ENCODE measurements around the gene OLFM2. TPM values are rescaled to one million over a fixed set of nuclear protein-coding genes. Genes with fewer than 3 reads are reported as not detected.

Gene OLFM2
- total RNA-seq, 1 donor from 2014 or later: 11.4 TPM

- H4K20me1 ChIP-seq (ENCODE audit: low read depth): no peaks in the 10 kb centered on the region
- H3K27ac ChIP-seq: no peak overlapping the region
- no peaks in the 10 kb centered on the region for H3K36me3 Mint-ChIP-seq
- H3K27me3 ChIP-seq: peaks cover 11% of the 10 kb centered on the region
- H3K9ac ChIP-seq: no peak overlapping the region
- peaks cover 11% of the 10 kb centered on the region for H3F3A ChIP-seq (ENCODE audit: low read depth)
- no peak overlapping the region for H2AFZ ChIP-seq (replicated peaks)
- H3K9me3 ChIP-seq (ENCODE audit: low read depth): no peaks in the 10 kb centered on the region
- no peak overlapping the region for H3K27ac Mint-ChIP-seq
- peaks cover 5% of the 10 kb centered on the region for H3K4me1 ChIP-seq
- no peak for DNase-seq (ENCODE audit: low spot score)
- H3K4me3 Mint-ChIP-seq: no peak overlapping the region
- no peak for TF ChIP-seq EZH2phosphoT487 (IDR thresholded peaks at IDR 0.05)
- TF ChIP-seq, protein P1, sequence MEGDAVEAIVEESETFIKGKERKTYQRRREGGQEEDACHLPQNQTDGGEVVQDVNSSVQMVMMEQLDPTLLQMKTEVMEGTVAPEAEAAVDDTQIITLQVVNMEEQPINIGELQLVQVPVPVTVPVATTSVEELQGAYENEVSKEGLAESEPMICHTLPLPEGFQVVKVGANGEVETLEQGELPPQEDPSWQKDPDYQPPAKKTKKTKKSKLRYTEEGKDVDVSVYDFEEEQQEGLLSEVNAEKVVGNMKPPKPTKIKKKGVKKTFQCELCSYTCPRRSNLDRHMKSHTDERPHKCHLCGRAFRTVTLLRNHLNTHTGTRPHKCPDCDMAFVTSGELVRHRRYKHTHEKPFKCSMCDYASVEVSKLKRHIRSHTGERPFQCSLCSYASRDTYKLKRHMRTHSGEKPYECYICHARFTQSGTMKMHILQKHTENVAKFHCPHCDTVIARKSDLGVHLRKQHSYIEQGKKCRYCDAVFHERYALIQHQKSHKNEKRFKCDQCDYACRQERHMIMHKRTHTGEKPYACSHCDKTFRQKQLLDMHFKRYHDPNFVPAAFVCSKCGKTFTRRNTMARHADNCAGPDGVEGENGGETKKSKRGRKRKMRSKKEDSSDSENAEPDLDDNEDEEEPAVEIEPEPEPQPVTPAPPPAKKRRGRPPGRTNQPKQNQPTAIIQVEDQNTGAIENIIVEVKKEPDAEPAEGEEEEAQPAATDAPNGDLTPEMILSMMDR (IDR thresholded peaks at IDR 0.05): no peak
- TF ChIP-seq EZH2 (IDR thresholded peaks at IDR 0.05): no peak
- no peaks in the 10 kb centered on the region for H3K79me2 ChIP-seq (ENCODE audit: low read depth)
- H3K27me3 Mint-ChIP-seq (ENCODE audit: insufficient read depth, low read depth): peaks cover 23% of the 10 kb centered on the region
- no peaks in the 10 kb centered on the region for H3K36me3 ChIP-seq
- H3K4me2 ChIP-seq: no peak overlapping the region
- peaks cover 8% of the 10 kb centered on the region for H3K9me3 Mint-ChIP-seq
- peaks cover 13% of the 10 kb centered on the region for H3K4me1 Mint-ChIP-seq
- no peak overlapping the region for H3K4me3 ChIP-seq
Measured at GRCh38 chr19:9941671-9942070, 5.4 kb upstream of the OLFM2 start.

DNA sequence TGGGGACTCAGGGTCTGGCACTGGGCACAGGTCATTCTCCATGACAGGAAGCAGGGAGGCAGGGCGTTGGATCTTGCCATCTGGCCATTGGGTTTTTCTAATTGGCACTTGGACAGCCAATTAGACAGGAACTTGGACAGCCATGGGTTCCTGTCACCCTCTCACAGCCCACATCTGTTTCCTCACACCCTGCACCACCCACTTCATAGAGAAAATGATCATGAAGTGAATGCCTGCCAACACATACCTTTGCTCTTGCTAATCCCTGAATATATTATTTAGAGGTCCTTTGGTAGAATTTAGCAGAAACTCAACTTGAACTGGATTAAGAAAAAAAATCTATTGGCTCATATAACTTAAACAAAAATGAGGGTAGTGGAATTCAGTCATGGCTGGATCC, 4.9 kb upstream of the OLFM2 start:
- Mint-ChIP-seq H3K4me3 (no peak overlapping the region), H3K27ac (no peak overlapping the region), H3K36me3 (no peaks in the 10 kb centered on the region), H3K9me3 (peaks cover 8% of the 10 kb centered on the region), H3K4me1 (peaks cover 14% of the 10 kb centered on the region), H3K27me3 (ENCODE audit: insufficient read depth, low read depth) (peaks cover 23% of the 10 kb centered on the region)
- Histone ChIP-seq H3K4me1 (peaks cover 7% of the 10 kb centered on the region), H4K20me1 (ENCODE audit: low read depth) (no peaks in the 10 kb centered on the region), H2AFZ (replicated peaks) (no peak overlapping the region), H3K36me3 (no peaks in the 10 kb centered on the region), H3K79me2 (ENCODE audit: low read depth) (no peaks in the 10 kb centered on the region), H3K9ac (no peak overlapping the region), H3K9me3 (ENCODE audit: low read depth) (no peaks in the 10 kb centered on the region), H3F3A (ENCODE audit: low read depth) (peaks cover 13% of the 10 kb centered on the region), H3K27ac (no peak overlapping the region), H3K4me3 (no peak overlapping the region), H3K27me3 (peaks cover 13% of the 10 kb centered on the region), H3K4me2 (no peak overlapping the region)
- TF ChIP-seq EZH2phosphoT487 (IDR thresholded peaks at IDR 0.05): no peak
- DNase-seq (ENCODE audit: low spot score): no peak

- Mint-ChIP-seq H3K4me1 (peaks cover 14% of the 10 kb centered on the region), H3K4me3 (no peak overlapping the region), H3K27me3 (ENCODE audit: insufficient read depth, low read depth) (peaks cover 23% of the 10 kb centered on the region), H3K27ac (no peak overlapping the region), H3K9me3 (peaks cover 8% of the 10 kb centered on the region), H3K36me3 (no peaks in the 10 kb centered on the region)
- Histone ChIP-seq H3K9me3 (ENCODE audit: low read depth) (no peaks in the 10 kb centered on the region), H2AFZ (replicated peaks) (no peak overlapping the region), H3K4me3 (no peak overlapping the region), H3K4me2 (no peak overlapping the region), H3K27ac (no peak overlapping the region), H3K27me3 (peaks cover 17% of the 10 kb centered on the region), H3K36me3 (no peaks in the 10 kb centered on the region), H3K9ac (no peak overlapping the region), H3K79me2 (ENCODE audit: low read depth) (no peaks in the 10 kb centered on the region), H3F3A (ENCODE audit: low read depth) (peaks cover 13% of the 10 kb centered on the region), H3K4me1 (peaks cover 8% of the 10 kb centered on the region), H4K20me1 (ENCODE audit: low read depth) (no peaks in the 10 kb centered on the region)
- TF ChIP-seq, protein P1 (IDR thresholded peaks at IDR 0.05): no peak
- no peak for TF ChIP-seq EZH2phosphoT487 (IDR thresholded peaks at IDR 0.05)
- TF ChIP-seq EZH2 (IDR thresholded peaks at IDR 0.05): no peak
- no peak for DNase-seq (ENCODE audit: low spot score)
Measured at GRCh38 chr19:9940778-9941177, 4.5 kb upstream of the OLFM2 start.

DNA sequence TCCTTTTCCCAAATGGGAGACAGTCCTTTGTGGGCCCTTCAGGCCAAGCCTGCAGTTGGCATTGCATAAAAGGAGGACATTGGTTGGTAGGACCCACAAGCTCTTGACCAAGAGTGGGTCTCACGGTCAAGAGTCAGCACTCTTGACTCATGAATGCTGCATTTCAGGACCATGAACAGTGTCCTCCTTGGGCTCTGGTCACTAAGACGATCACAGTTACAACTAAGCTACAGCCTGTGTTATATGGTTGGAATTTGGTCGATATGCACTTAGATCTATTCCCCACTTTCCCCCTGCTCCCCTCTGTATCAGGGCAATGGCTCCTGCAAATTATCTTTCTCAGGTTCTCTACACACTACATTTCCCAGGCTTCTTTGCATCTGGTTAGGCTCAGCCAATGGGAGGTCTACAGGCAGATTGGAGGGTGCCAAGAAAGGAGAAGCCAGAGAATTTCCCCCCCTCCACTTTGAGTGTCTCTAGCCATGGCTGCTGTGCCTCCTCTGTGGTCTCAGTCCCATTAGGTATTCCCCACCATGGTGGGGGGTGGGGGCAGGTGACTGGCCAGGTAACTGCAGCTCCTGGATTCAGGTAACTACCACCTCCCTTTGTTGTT, 3.1 kb upstream of the OLFM2 start:
- H3K27ac ChIP-seq: no peak overlapping the region
- H3K36me3 ChIP-seq: no peaks in the 10 kb centered on the region
- Mint-ChIP-seq H3K4me1 (peaks cover 20% of the 10 kb centered on the region), H3K27me3 (ENCODE audit: insufficient read depth, low read depth) (peaks cover 30% of the 10 kb centered on the region), H3K4me3 (no peak overlapping the region), H3K27ac (no peak overlapping the region), H3K36me3 (no peaks in the 10 kb centered on the region), H3K9me3 (peaks cover 8% of the 10 kb centered on the region)
- no peak overlapping the region for H3K4me2 ChIP-seq
- TF ChIP-seq EZH2phosphoT487 (IDR thresholded peaks at IDR 0.05) (no peak), EZH2 (IDR thresholded peaks at IDR 0.05) (no peak)
- TF ChIP-seq, protein P1 (IDR thresholded peaks at IDR 0.05): no peak
- no peak overlapping the region for H3K4me3 ChIP-seq
- H2AFZ ChIP-seq (replicated peaks): no peak overlapping the region
- peak; percentile 36 for DNase-seq (ENCODE audit: low spot score)
- peaks cover 10% of the 10 kb centered on the region for H3K4me1 ChIP-seq
- peaks cover 20% of the 10 kb centered on the region for H3F3A ChIP-seq (ENCODE audit: low read depth)
- H3K9ac ChIP-seq: no peak overlapping the region
- H3K79me2 ChIP-seq (ENCODE audit: low read depth): no peaks in the 10 kb centered on the region
- H4K20me1 ChIP-seq (ENCODE audit: low read depth): peaks cover 5% of the 10 kb centered on the region
- H3K9me3 ChIP-seq (ENCODE audit: low read depth): no peaks in the 10 kb centered on the region
- H3K27me3 ChIP-seq: peaks cover 31% of the 10 kb centered on the region

Measured in neural progenitor cell (in vitro differentiated cells).